Cerebellar cortex (tissue), 1 donor: ENCODE measurements around the gene PVALB.

Experiments
- DNase-seq: peaks from one replicate; pipeline ENCODE4 v3.0.0-alpha.2; 2015; ENCODE audit warnings: low spot score

Gene PVALB

GRCh38 chr22:36846271-36846670 is 29.4 kb upstream of the PVALB start:
- DNase-seq: no peak

- no peak for DNase-seq
Measured at GRCh38 chr22:36840106-36840505, 23.3 kb upstream of the PVALB start.

DNA sequence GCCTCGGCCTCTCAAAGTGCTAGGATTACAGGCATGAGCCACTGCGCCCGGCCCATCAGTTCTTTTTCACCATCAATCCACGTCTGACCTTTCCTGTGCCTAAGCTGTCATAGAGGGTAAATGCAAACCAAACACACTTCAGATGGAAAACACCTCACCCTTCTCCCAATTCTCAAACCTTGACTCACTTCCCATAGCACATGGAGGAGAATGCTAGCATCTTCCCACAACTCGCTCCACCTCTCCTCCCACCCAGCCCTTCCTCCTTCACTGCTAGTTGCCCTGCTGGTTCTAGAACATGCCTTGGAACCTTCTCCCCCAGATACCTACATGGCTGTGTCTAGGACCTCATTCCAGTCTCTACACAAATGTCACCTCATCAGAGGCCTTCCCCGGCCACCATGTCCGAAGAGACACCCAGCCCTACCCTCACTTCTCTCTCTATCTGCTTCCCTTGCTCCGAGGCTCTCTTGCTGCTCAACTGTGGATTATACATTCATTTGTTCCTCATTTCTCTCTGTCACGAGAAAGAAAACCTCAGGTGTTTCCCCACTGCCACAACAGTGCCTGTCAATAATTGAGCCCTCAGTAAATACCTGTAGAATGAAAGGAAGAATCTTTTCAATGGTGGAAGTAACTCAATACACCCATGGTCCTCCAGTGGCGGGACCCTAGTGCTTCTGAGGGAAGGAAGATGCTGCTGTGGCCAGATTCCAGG is 22.7 kb upstream of the PVALB start:
- DNase-seq: no peak

DNA sequence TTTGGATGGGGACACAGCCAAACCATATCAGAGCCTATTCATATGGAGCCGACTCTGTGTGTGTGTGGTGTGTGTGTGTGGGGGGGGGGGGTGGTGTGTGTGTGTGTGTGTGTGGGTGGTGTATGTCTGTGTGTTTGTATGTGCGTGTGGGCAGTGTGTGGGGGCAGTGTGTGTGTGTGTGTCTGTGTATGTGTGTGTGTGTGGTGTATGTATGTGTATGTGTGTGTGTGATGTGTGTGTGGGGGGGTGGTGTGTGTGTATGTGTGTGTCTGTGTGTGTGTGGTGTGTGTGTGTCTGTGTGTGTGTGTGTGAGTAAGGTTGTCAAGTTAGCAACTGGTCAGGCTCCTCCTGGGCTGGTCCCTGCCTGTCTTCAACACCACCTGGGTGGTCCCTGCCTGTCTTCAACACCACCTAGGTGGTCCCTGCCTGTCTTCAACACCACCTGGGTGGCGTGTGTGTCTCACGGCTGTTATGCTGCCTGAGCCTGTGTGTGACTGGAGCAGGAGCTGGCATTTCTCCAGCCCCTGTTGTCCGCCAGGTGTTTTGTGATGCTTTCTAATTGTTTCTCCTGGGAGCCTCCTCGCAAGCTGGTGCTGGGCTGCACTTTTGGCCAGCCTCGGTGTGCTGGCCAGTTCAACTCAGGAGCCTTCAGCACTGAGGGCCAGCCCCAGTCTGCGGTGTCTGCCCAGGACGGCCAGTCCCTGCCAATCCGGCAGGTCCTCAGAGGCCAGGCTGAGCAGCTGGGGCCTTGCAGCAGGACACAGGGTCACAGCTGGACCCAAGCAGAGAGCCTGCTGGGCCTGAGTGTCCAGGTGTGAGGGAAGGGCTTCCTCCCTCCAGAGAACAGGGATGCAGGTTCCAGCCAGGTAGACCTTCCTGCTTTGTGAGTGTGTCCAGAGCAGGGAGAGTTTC is 21.5 kb upstream of the PVALB start:
- DNase-seq: no peak

GRCh38 chr22:36835903-36836302 is 19.1 kb upstream of the PVALB start:
- DNase-seq: no peak

GRCh38 chr22:36833073-36833472 is 16.2 kb upstream of the PVALB start:
- no peak for DNase-seq

GRCh38 chr22:36831717-36832116 is 14.9 kb upstream of the PVALB start:
- DNase-seq: no peak

DNA sequence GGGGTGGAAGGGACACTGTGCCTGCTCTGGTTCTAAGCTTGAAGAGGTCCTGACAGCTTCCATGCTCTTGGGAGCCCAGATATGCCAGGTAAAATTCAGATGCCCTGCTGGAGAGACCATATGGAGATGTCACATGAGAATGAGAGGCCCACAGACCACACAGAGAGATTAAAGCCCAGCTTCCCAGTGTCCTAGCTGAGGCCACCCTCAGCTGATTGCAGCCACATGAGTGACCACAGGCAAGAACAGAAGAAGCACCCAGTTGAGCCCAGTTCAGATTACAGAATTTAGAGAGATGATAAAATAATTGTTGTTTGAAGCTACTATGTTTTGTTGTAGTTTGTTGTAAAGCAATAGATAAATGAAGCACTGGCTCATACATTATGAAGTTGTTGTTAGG is 14.4 kb upstream of the PVALB start:
- no peak for DNase-seq

DNA sequence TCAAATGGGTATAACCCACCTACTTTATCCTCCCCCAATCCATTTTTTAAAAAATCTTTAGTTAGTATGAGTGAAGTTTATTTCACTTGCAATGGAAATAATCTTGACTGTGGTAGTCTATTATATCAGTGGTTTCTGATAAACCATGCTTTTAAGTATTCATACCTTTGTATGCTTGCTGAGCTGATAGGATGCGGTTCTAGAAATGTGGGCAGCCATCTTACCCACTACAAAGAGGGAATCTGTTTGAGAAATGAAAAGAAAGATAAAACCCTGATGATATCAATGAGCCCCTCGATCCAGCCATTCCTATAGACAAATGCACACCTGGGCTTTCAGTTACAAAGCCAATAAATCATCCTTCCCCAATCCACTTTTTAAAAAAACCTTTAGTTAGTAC is 13.8 kb upstream of the PVALB start:
- DNase-seq: no peak

DNA sequence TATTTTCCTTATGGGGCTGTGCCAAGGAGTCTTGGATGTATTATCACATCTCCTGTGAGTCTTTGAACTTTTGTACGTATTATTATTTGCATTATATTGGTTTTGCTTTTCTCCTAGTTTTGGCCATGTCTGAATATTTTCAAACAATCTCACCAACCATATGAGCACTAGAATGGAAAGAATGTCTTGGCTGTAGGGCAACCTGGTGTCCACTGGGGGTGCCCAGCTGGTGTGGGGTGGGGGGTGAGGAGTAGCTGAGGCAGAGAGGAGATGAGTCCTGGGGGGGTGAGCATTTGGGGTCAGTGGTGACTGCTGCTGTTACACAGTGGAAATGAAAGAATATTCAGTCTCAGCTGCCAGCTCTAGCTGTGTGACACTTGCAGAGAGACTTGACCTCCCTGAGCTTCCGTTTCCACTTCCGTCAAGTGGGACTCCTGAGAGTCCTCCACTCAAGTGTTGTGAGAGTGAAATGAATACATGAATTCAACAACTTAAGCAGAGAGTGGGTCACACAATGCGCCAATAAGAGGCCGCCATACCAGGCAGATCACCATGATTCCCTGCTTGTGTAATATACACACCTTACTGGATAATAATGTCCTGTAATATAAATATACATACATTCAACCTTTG is 12.7 kb upstream of the PVALB start:
- no peak for DNase-seq

- no peak for DNase-seq
Measured at GRCh38 chr22:36828815-36829214, 12.0 kb upstream of the PVALB start.

DNA sequence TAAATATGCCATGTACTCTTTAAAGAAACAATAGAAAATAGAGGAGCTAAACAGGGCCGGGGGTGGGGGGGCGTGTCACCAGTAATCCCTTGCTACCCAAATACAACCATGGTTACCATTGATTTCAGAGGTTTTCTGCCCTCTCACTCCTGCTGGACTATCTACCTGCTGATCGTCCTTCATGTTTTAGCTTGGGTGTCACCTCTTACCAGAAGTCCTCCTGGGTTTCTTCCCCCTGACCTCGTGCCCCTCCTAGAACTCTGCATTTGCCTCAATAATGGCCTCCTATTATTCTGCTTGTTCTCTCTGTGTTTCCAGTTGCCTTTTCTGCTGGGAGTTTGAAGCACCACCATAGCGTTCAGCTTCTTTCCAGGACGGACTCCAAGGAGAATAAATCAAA is 9.4 kb upstream of the PVALB start:
- no peak for DNase-seq

DNA sequence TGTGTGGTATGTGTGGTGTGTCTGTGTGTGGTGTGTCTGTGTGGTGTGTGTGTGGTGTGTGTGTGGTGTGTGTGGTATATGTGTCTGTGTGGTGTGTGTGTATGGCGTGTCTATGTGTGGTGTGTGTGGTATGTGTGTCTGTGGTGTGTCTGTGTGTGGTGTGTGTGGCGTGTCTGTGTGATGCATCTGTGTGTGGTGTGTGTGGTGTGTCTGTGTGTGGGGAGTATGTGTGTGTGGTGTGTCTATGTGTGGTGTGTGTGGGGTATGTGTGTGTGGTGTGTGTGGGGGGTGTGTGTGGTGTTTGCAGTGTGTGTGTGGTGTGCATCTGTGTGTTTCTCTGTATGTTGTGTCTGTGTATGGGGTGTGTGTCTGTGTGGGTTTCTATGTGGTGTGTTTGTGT is 7.8 kb upstream of the PVALB start:
- DNase-seq: no peak

- DNase-seq: no peak
Measured at GRCh38 chr22:36823186-36823839, 6.5 kb upstream of the PVALB start.

GRCh38 chr22:36822581-36822980 is 5.7 kb upstream of the PVALB start:
- no peak for DNase-seq

DNA sequence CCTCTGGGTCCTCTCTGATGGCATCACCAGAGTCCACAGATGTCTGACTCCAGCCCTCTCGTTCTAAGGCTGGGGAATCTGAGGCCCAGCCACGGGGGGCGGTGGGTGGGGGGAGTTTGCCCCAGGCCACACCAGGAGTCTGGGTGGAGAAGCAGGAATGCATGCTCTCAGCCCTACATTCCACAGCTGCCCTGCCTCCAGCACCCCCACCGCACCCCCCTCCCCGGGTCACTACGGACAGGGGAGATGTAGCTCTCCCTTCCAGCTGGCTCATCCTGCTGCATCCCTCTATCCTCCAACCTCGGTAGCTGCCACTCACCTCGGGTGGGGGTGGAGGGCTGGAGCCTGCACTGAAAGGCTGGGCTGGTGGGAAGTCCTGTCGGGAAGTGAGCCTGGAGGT is 2.3 kb upstream of the PVALB start:
- DNase-seq: no peak

DNA sequence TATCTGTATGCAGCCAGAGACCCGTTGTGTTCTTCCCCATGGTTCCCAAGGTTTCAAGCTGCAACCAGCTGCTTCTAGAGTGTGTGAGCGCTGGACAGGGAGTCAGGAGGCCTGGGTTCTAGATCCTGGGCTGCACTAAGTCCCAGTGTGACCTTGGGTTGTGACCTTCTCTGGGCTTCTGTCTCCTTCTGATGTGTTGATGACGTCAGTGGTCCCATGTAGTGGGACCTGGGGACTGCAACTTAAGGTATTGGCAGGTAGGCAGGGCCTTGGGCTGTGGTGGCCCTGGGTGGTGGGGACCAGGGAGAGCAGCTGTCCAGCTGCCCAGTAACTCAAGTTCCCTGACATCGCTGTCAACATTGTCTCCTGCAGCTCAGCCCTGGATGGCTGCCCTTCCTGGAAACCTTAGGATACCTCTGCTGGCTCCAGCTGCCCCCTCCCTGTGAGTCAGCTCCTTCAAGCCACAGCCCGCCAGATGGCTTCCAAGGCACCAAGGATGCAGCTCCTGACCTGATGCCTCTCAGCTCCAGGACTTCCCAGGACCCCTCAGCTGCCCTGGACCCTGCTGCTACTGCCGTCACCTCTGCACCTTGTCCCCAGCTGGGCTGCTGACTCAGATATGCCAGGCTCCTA is 1.3 kb upstream of the PVALB start:
- no peak for DNase-seq

DNA sequence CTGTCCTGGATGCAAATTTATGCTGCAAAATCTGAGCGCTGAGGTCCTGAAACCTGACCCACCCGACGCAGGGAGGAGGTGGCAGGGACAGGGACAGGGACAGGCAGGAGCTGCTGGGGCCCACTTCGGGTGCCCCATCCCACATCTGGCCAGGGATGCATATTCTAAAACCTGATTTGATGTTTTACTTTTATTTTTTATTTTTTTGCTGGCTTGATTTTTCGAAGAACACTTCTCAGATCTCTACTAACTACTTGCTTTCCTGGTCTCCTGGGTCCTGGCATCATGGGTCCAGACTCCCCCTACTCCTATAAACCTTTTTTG is 652 bp upstream of the PVALB start:
- no peak for DNase-seq

GRCh38 chr22:36816339-36816635 is 548 bp downstream of the PVALB start:
- no peak for DNase-seq

DNA sequence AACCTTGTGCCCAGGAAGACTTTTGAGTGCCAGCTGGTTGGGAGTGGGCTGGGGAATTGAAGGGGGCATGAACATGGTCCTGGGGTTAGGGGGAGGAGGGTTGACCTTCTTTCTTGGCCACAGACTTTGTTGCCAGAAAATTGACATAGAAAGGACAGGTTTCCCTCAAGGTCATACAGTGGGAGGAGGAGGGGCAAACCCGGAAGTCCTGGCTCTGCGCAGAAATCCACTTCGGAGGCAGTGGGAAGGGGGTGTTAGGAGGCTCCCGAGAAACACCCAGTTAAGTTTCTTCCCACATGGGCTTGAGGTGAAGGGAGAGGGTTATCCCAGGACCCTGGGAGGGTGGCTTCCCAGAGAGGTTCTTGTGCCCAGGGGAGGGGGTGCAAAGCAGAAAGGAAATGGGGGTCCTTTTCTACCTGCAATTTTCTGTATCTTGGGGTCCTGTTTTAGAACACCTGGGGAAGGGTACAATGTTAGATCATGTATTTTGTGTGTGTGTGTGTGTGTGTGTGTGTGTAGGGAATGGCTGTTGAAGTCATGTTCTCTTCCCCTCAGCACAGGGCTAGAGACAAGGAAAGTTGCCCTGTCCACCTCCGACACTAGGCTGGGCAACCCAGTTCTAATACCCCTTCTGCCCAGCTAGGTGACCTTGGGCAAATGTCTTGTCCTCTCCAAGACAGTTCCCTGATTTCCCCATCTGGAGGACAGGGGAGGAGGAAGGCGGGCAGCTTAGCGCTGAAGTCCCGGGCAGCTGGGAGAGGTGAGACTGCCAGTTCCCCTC is 1.1 kb downstream of the PVALB start:
- DNase-seq: no peak

- no peak for DNase-seq
Measured at GRCh38 chr22:36814801-36815200, 2.0 kb downstream of the PVALB start.
